H1 (cell line): ENCODE results near the gene GTPBP1. TPM values are rescaled to one million over a fixed set of nuclear protein-coding genes. Genes with fewer than 3 reads are reported as not detected.

Source experiments
- CTCF ChIA-PET: fragments of 300-600 bp; sonication (Branson Sonifier 250); formaldehyde crosslinking; loops from one replicate; lab custom pipeline; 2021; ENCODE audit not compliant: partially characterized antibody; lab: Charles Lee
- POLR2A ChIA-PET: fragments of 300-600 bp; sonication (Branson Sonifier 250); formaldehyde crosslinking; loops from one replicate; lab custom pipeline; 2021; ENCODE audit warnings: inconsistent platforms; ENCODE audit not compliant: partially characterized antibody; lab: Charles Lee
- DNase-seq, 2 experiments: peaks; one replicate each; pipeline versions ENCODE4 v3.0.0 to v3.0.0-alpha.2; 2010 to 2022; ENCODE audit warnings: low spot score in 2 of 2, low read depth in 1 of 2, mixed read lengths in 1 of 2
- FAIRE-seq: peaks from 2 replicates; lab custom pipeline; 2011; peaks lifted over from hg19 to GRCh38; lab: Jason Lieb, UNC
- H2AFZ ChIP-seq: 2 replicates; pipeline ENCODE4 v1.8.1; 2012; ENCODE audit warnings: low read length, inconsistent platforms
- H2AK5ac ChIP-seq: 2 replicates; pipeline ENCODE4 v1.6.1; 2013; ENCODE audit warnings: low read depth, low read length
- H2BK120ac ChIP-seq: replicated peaks from 2 replicates; pipeline ENCODE3; 2013; ENCODE audit warnings: low read depth, low read length, inconsistent platforms
- H2BK12ac ChIP-seq: 2 replicates; pipeline ENCODE4 v1.6.1; 2013; ENCODE audit warnings: low read depth, low read length
- H2BK15ac ChIP-seq: 2 replicates; pipeline ENCODE4 v1.6.1; 2013; ENCODE audit warnings: low read length
- H2BK20ac ChIP-seq: 2 replicates; pipeline ENCODE4 v1.6.1; 2013; ENCODE audit warnings: low read length
- H2BK5ac ChIP-seq: 2 replicates; pipeline ENCODE4 v1.6.1; 2013; ENCODE audit warnings: low read depth, low read length
- H3K14ac ChIP-seq: 2 replicates; pipeline ENCODE4 v1.6.1; 2013; ENCODE audit warnings: inconsistent platforms; ENCODE audit not compliant: insufficient read length
- H3K18ac ChIP-seq: 2 replicates; pipeline ENCODE4 v1.6.1; 2013; ENCODE audit warnings: low read length; ENCODE audit errors: extremely low read depth
- H3K23ac ChIP-seq: 2 replicates; pipeline ENCODE4 v1.6.1; 2013; ENCODE audit warnings: inconsistent platforms; ENCODE audit not compliant: insufficient read length
- H3K23me2 ChIP-seq: 2 replicates; pipeline ENCODE4 v1.6.1; 2013; ENCODE audit warnings: low read depth, low read length
- H3K27ac ChIP-seq: 2 replicates; pipeline ENCODE4 v1.6.1; 2011; ENCODE audit warnings: low read depth, low read length, inconsistent platforms
- H3K27me3 ChIP-seq, 4 experiments: replicated peaks in 1 of 4; 1 replicate in 1 of 4; 2 replicates in 3 of 4; pipeline versions ENCODE4 v1.6.1 to v1.8.1; 2011 to 2013; ENCODE audit warnings: low read length in 3 of 4, mild to moderate bottlenecking in 3 of 4, inconsistent platforms in 2 of 4, mixed read lengths in 2 of 4, moderate library complexity in 1 of 4; ENCODE audit not compliant: control insufficient read depth in 3 of 4, insufficient read depth in 3 of 4; ENCODE audit errors: extremely low read depth in 1 of 4
- H3K36me3 ChIP-seq, 4 experiments: 2 replicates each; pipeline versions ENCODE4 v1.6.1 to v1.8.1; 2011 to 2013; ENCODE audit warnings: mild to moderate bottlenecking in 4 of 4, low read length in 3 of 4, moderate library complexity in 2 of 4, control low read depth in 1 of 4, inconsistent platforms in 1 of 4; ENCODE audit not compliant: insufficient read depth in 4 of 4, control insufficient read depth in 2 of 4
- H3K4ac ChIP-seq: replicated peaks from 2 replicates; pipeline ENCODE3; 2013; ENCODE audit warnings: low read length, low read depth, mixed read lengths, inconsistent platforms; ENCODE audit not compliant: insufficient read length
- H3K4me1 ChIP-seq, 4 experiments: replicated peaks in 1 of 4; 1 replicate in 1 of 4; 2 replicates in 3 of 4; pipeline versions ENCODE4 v1.6.1 to v1.8.1; 2011 to 2013; ENCODE audit warnings: low read length in 3 of 4, inconsistent platforms in 2 of 4, mixed read lengths in 1 of 4; ENCODE audit not compliant: insufficient read depth in 4 of 4, control insufficient read depth in 3 of 4
- H3K4me2 ChIP-seq, 2 experiments: 2 replicates each; pipeline versions ENCODE4 v1.6.1 to v1.8.1; 2011 to 2013; ENCODE audit warnings: low read depth in 2 of 2, low read length in 2 of 2, control low read depth in 1 of 2, inconsistent platforms in 1 of 2, mild to moderate bottlenecking in 1 of 2; ENCODE audit not compliant: insufficient read depth in 1 of 2
- H3K4me3 ChIP-seq, 4 experiments: fragments of 200-600, 300-600 bp in 1 of 4; sonication (generic), shearing (Covaris generic), sonication (Bioruptor Twin) in 1 of 4; 2 replicates each; pipeline versions ENCODE4 v1.5.1 to v1.8.1; 2011 to 2016; ENCODE audit warnings: low read length in 4 of 4, low read depth in 3 of 4, control low read depth in 2 of 4, inconsistent platforms in 2 of 4, mild to moderate bottlenecking in 2 of 4, mixed read lengths in 1 of 4, moderate library complexity in 1 of 4; ENCODE audit not compliant: insufficient read depth in 2 of 4; ENCODE audit errors: extremely low read depth in 1 of 4
- H3K56ac ChIP-seq: replicated peaks from 2 replicates; pipeline ENCODE3; 2013; ENCODE audit warnings: low read depth, mild to moderate bottlenecking, mixed read lengths, low read length, inconsistent platforms; ENCODE audit not compliant: insufficient read length
- H3K79me1 ChIP-seq: 2 replicates; pipeline ENCODE4 v1.6.1; 2013; ENCODE audit warnings: low read depth, low read length, control low read depth
- H3K79me2 ChIP-seq, 2 experiments: 2 replicates each; pipeline versions ENCODE4 v1.6.1 to v1.8.1; 2012 to 2013; ENCODE audit warnings: low read length in 2 of 2, mild to moderate bottlenecking in 2 of 2, inconsistent platforms in 1 of 2; ENCODE audit not compliant: insufficient read depth in 2 of 2, control insufficient read depth in 1 of 2
- H3K9ac ChIP-seq, 4 experiments: replicated peaks in 1 of 4; 1 replicate in 1 of 4; 2 replicates in 3 of 4; pipeline versions ENCODE4 v1.6.1 to v1.8.1; 2011 to 2013; ENCODE audit warnings: low read depth in 3 of 4, low read length in 3 of 4, control low read depth in 2 of 4, mild to moderate bottlenecking in 2 of 4, moderate library complexity in 2 of 4, inconsistent platforms in 1 of 4; ENCODE audit errors: extremely low read depth in 1 of 4
- H3K9me3 ChIP-seq, 2 experiments: 2 replicates each; pipeline versions ENCODE4 v1.6.1 to v1.8.1; 2012 to 2013; ENCODE audit warnings: mild to moderate bottlenecking in 2 of 2, moderate library complexity in 2 of 2, control low read depth in 1 of 2, inconsistent platforms in 1 of 2, low read depth in 1 of 2, low read length in 1 of 2, mixed read lengths in 1 of 2; ENCODE audit not compliant: insufficient read depth in 2 of 2
- H4K20me1 ChIP-seq, 2 experiments: replicated peaks in 1 of 2; 2 replicates each; pipeline versions ENCODE3 to v1.8.1; 2011 to 2013; ENCODE audit warnings: inconsistent platforms in 2 of 2, low read length in 2 of 2, mild to moderate bottlenecking in 1 of 2; ENCODE audit not compliant: insufficient read depth in 2 of 2, control insufficient read depth in 1 of 2
- H4K5ac ChIP-seq: 2 replicates; pipeline ENCODE4 v1.6.1; 2013; ENCODE audit warnings: low read length, low read depth, mixed read lengths, inconsistent platforms; ENCODE audit not compliant: insufficient read length
- H4K8ac ChIP-seq: 2 replicates; pipeline ENCODE4 v1.8.0; 2013; ENCODE audit warnings: mild to moderate bottlenecking, moderate library complexity, low read length, inconsistent platforms; ENCODE audit not compliant: insufficient read depth; ENCODE audit errors: extremely low read depth
- H4K91ac ChIP-seq: replicated peaks from 2 replicates; pipeline ENCODE3; 2013; ENCODE audit warnings: low read length, mixed read lengths, inconsistent platforms; ENCODE audit not compliant: insufficient read length
- CBX8 ChIP-seq: fragments of 300-800, 300-1000 bp; sonication (generic); IDR thresholded peaks from 2 replicates; pipeline ENCODE4 v1.7.1; 2016; ENCODE audit warnings: low read depth, low read length, borderline replicate concordance
- JUN ChIP-seq: IDR thresholded peaks from 2 replicates; pipeline ENCODE4 v1.6.1; 2011; ENCODE audit warnings: low read depth, mild to moderate bottlenecking, improper control_type of control experiment, low read length
- KDM1A ChIP-seq: fragments of 200-600, 300-600 bp; sonication (generic); IDR thresholded peaks from 2 replicates; pipeline ENCODE4 v1.7.1; 2016; ENCODE audit warnings: mild to moderate bottlenecking, low read length, borderline replicate concordance
- POLR2AphosphoS5 ChIP-seq: IDR thresholded peaks from 2 replicates; pipeline ENCODE4 v1.6.1; 2011; ENCODE audit warnings: low read depth, low read length
- RFX5 ChIP-seq: IDR thresholded peaks from 2 replicates; pipeline ENCODE4 v1.6.1; 2011; ENCODE audit warnings: low read depth, low read length, improper control_type of control experiment, borderline replicate concordance
- RNF2 ChIP-seq: fragments of 200-900, 300-1000 bp; sonication (generic); IDR thresholded peaks from 2 replicates; pipeline ENCODE4 v1.7.1; 2016; ENCODE audit warnings: borderline replicate concordance, low read depth, mild to moderate bottlenecking, antibody characterized with exemption, low read length; ENCODE audit not compliant: poor library complexity, severe bottlenecking; ENCODE audit errors: missing control alignments
- SIRT6 ChIP-seq: IDR thresholded peaks from one replicate; pipeline ENCODE4 v1.7.1; 2012; ENCODE audit warnings: low read length, inconsistent platforms
- SP4 ChIP-seq: IDR thresholded peaks from 2 replicates; pipeline ENCODE4 v1.6.1; 2012; ENCODE audit warnings: low read length, inconsistent platforms
- TBP ChIP-seq: IDR thresholded peaks from 2 replicates; pipeline ENCODE4 v1.6.1; 2011; ENCODE audit warnings: low read depth, low read length, improper control_type of control experiment
- TCF12 ChIP-seq: IDR thresholded peaks from 2 replicates; pipeline ENCODE4 v1.6.1; 2011; ENCODE audit warnings: low read depth, mild to moderate bottlenecking, low read length
- YY1 ChIP-seq: IDR thresholded peaks from 2 replicates; pipeline ENCODE4 v1.6.1; 2011; ENCODE audit warnings: low read depth, mild to moderate bottlenecking, low read length
- WGBS, 2 experiments: shearing (Covaris generic) in 1 of 2; methylation state at CpG; one replicate each; pipeline versions ENCODE4 v1.1.6 to v1.1.7; 2013 to 2015; ENCODE audit warnings: low lambda C conversion rate in 2 of 2, mixed read lengths in 2 of 2, inconsistent platforms in 1 of 2, low coverage in 1 of 2, missing lambda C conversion rate in 1 of 2; ENCODE audit not compliant: insufficient replicate concordance in 2 of 2, insufficient coverage in 1 of 2, insufficient read length in 1 of 2; ENCODE audit errors: extremely low coverage in 1 of 2, missing lambda C conversion rate in 1 of 2; 5-methylcytosine and 5-hydroxymethylcytosine counted together
- polyA plus RNA-seq, 7 experiments: library from polyadenylated mRNA; depleted of rRNA in 3 of 7; stranded (reverse) in 5 of 7; unstranded in 2 of 7; fragments of >200 nt in 5 of 7; fragments of 200-250 nt in 2 of 7; gene quantifications; 1 replicate in 5 of 7; 2 replicates in 1 of 7; 4 replicates in 1 of 7; pipeline versions ENCODE4 v1.2.1 to v1.2.3, GENCODE V29; 2011 to 2013; ENCODE audit warnings: missing spikeins in 2 of 7, mixed read lengths in 2 of 7
- total RNA-seq: library from RNA; stranded (reverse); fragmentation: NEBNext Ultra II Directional; extraction: Animal tissue kit (Norgen Biotek cat#: 25700); gene quantifications from 2 replicates; pipeline ENCODE4 v1.2.1, GENCODE V29; 2021

GTPBP1 gene
- total and polyA plus RNA-seq, 2 of the 8 experiments (the other 6 are each of a cell fraction or from before 2014, with no cell fraction given): 53.1 to 91.8 TPM

GRCh38 chr22:38707984-38708383 is 2.2 kb downstream of the GTPBP1 start:
- peaks cover 28 to 69% of the 10 kb centered on the region in 2 experiments for H3K79me2 ChIP-seq
- no peak overlapping the region for H3K9ac ChIP-seq
- no peak overlapping the region for H2BK120ac ChIP-seq
- no peaks in the 10 kb centered on the region for H3K9me3 ChIP-seq
- peaks cover 7% of the 10 kb centered on the region for H3K23me2 ChIP-seq
- no peak overlapping the region for H3K4me3 ChIP-seq
- peaks cover 19 to 21% of the 10 kb centered on the region in 2 experiments for H4K20me1 ChIP-seq
- no peaks in the 10 kb centered on the region for H3K27me3 ChIP-seq
- 94% methylated on average over 3 of the region's 3 CpGs; no CpG with 5 or more reads in 1 of the 2 experiments for WGBS, 2 experiments
- H3K18ac ChIP-seq: no peak overlapping the region
- no peak overlapping the region for H3K14ac ChIP-seq
- H2BK15ac ChIP-seq: no peak overlapping the region
- H3K23ac ChIP-seq: no peak overlapping the region
- H3K4me2 ChIP-seq: peak overlapping the region in 1 of 2 experiments; percentile 88; a peak in 1 of 4 replicates
- CTCF ChIA-PET: interaction anchor here (0.6 to 3.3 kb wide), 7 partner anchors 11 to 220 kb away, joined by 3 to 19 read pairs (median 4); partner anchors contain the start of gene TOMM22
- no peak overlapping the region for H3K27ac ChIP-seq
- DNase-seq: no peak
- H2BK12ac ChIP-seq: no peak overlapping the region
- H3K36me3 ChIP-seq: peaks cover 0 to 17% (median 6%) of the 10 kb centered on the region in 4 experiments; a peak in 4 of 8 replicates
- H3K79me1 ChIP-seq: peaks cover 7% of the 10 kb centered on the region
- no peak overlapping the region for H2BK20ac ChIP-seq
- POLR2A ChIA-PET: interaction anchor here (0.7 to 5.6 kb wide), 6 partner anchors 8 to 37 kb away, joined by 3 to 39 read pairs (median 4); partner anchors contain the start of gene TOMM22
- H2AFZ ChIP-seq: no peak overlapping the region
- H4K91ac ChIP-seq: no peak overlapping the region
- no peak overlapping the region for H4K8ac ChIP-seq
- H3K4me1 ChIP-seq: peaks cover 9 to 20% (median 15%) of the 10 kb centered on the region in 4 experiments; a peak in 6 of 7 replicates
- H3K4ac ChIP-seq: no peak overlapping the region
- no peak overlapping the region for H4K5ac ChIP-seq
- no peak overlapping the region for H3K56ac ChIP-seq
- TF ChIP-seq SIRT6 (no peak), CBX8 (no peak), TBP (no peak), KDM1A (no peak), RNF2 (no peak), RFX5 (no peak), YY1 (no peak), TCF12 (no peak), JUN (no peak), SP4 (no peak), POLR2AphosphoS5 (no peak)
- TF ChIP-seq, all 59 proteins: peak for 0
- Histone ChIP-seq H2AK5ac (no peak overlapping the region), H2BK5ac (no peak overlapping the region)
- FAIRE-seq: no peak
